ENCODE measurements around the gene SARS2. TPM values are rescaled to one million over a fixed set of nuclear protein-coding genes. Genes with fewer than 3 reads are reported as not detected.
"Not testable (repeated sequence)": the region's sequence is repeated elsewhere in the genome, so short reads cannot be mapped to it uniquely, and the experiment has no call there.

The SARS2 gene
- total RNA-seq, 1 donor from 2014 or later: 17.2 TPM

DNA sequence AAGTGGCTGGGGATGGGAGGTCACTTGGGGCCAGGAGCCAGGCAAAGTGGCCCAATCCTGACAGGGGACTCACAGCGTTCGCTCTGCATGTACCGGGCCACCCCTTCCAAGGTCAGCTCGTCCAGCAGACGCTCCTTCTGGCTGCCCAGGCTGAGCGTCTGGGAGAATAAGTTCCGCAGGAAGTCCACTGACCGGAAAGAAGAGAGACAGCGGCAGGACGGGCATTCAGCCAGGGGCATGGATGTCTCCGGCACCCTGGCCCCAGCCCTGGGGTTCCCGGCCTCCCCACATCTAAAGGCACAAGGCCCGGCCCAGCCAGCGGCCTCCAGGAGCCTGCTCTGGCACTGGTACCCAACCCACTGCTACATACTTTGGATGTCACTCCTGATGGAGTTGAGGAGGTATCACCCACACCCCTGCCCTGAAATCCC lies 37.2 kb downstream of the SARS2 start:
- DNase-seq (ENCODE audit: low read depth in 2 of 2): peak in 1 of 2 donors; percentile 42

DNA sequence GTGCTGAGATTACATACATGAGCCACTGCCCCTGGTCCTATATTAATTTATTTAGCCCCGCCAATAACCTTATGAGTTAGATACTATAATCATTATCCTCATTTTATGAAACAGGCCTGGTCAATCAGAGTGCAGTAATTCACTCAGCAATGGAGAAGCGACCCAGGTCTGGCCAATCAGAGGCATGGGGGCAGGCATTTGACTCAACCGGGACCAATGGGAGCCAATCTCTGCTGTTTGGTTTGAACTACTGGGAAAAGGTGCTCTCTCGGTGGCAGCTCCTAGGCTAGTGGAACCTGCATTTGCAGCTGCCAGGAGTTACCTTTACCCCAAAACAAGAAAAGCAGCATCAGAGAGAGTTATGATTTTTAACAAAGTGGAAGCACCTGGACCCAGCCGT lies 37.7 kb downstream of the SARS2 start:
- peak; percentile 20 to 36 for DNase-seq (ENCODE audit: low read depth in 2 of 2)

DNA sequence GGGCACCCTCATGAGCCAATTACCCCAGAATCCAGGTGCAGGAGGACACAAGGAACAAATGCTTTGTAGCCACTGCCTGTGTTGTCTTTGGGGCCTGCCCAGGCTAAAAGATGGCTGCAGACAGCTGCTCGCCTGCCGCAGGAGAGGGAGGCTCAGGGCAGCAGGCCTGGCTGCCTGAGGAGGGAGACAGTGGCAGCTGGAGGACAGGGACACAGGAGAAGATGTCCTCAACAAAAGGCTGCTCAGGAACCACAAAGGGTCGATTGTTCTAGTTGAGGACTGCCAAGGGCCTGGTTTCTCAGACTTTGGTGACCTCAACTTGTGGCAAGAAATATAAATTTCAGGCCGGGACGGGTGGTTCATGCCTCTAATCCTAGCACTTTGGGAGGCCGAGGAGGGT lies 38.8 kb downstream of the SARS2 start:
- DNase-seq (ENCODE audit: low read depth in 2 of 2): no peak

- no peak for DNase-seq (ENCODE audit: low read depth in 2 of 2)
These were observed 39.9 kb downstream of the SARS2 start for GRCh38 chr19:38890686-38891085.

DNA sequence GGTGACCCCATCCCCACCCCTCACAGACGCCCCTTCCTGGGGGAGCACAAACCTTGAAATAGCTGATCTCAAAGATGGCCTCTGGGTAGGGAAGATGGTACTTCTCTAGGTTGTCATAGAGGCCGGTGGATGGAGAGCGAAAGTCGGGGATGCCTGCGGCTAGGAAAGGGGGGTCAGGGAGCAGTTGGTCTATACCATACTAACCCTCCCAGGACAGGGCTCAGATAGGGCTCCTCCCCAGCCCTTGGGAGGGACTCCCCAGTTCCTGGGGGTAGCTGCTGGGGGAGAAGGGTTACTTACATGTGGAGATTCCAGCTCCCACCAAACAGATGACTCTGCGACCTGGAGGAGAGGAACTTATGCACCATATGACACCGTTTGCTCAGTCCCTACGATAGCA lies 40.8 kb downstream of the SARS2 start:
- no peak for DNase-seq (ENCODE audit: low read depth in 2 of 2)

DNA sequence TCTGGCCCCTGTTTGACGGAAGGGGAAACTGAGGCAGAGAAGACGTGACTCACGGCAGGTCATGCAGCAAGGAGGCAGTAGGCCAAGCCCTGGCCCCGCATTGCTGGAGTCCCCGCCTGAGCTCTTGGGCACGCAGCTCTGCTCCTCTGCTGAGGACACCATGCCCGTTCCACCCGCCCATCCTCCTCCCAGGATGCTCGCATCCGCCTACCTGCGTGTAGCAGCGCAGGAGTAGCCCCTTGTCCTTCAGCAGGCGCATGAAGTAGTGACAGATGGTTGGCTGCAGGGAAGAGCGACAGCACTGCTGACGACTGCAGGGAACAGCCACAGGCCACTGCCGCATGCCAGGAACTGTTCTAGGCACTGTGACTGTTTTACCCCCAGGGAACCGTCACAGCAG lies 41.7 kb downstream of the SARS2 start:
- no peak for DNase-seq (ENCODE audit: low read depth in 2 of 2)

GRCh38 chr19:38884691-38885090 lies 45.9 kb downstream of the SARS2 start:
- not testable (repeated sequence) for DNase-seq (ENCODE audit: low read depth in 2 of 2)

DNA sequence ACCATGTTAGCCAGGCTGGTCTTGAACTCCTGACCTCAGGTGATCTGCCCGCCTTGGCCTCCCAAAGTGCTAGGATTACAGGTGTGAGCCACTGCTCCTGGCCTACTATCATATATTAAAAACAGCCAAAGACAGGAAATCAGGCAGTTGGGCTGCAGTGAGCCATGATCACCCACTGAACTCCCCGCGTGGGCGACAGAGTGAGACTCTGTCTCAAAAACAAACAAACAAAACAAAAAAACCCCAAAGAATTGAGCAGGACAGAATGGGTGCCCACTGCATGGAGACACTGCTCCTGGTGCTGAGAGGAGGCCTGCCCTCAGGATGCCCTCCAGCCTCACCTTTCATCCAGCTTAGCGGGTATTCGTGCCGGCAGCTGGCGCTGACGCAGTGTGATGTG lies 47.3 kb downstream of the SARS2 start:
- no peak for DNase-seq (ENCODE audit: low read depth in 2 of 2)

DNA sequence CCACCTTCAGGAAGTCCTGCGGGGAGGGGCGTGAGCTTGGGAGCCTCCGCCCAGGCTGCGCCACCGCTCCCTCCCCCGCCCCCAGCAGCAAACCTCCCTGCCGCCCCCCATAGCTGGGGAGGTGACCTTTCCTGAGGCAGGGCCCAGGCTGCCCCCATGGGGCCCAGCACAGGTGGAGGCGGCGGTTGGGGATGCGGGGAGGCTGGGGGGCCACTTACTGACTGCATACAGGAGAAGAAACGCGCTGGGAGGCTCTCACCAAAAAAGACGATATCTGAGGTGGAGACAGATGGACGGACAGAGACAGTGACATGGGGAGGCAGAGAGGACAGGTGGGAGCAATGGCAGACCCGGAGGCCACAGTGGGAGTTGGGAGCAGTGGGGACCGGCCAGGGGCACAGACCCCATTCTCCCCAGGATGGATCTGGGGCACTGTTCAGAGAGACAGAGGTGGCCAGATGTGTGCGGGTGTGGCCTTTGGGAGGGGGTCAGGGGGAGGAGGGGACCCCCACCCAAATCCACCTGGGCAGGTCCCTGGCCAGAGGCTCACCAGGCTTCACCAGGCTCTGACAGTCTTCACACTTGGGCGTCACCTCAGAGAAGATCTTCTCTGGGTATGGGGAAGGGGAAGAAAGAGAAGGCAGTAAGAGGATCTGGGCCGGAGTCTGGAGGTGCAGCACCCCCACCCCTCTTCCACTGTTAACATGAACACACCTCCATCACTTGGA lies 49.5 kb downstream of the SARS2 start:
- no peak for DNase-seq (ENCODE audit: low read depth in 2 of 2)

GRCh38 chr19:38880076-38880881 lies 50.3 kb downstream of the SARS2 start:
- DNase-seq (ENCODE audit: low read depth in 2 of 2): no peak

DNA sequence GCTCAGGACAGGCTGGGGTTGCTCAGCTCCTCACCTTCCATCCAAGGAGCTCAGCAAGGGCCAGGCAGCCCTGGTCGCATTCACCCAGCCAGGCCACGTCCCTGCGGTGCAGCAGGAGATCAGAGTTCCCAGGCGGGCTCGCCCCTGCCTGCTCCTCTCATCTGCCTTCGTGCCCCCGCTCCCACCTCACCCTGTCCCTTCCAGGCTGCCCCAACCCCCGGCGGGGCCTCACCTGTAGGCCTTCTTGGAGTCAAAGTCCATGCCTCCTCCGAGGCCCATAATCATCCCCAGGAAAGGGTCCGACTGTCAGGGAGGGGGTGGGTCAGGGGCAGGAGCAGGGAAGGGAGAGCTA lies 51.2 kb downstream of the SARS2 start:
- DNase-seq (ENCODE audit: low read depth in 2 of 2): no peak

DNA sequence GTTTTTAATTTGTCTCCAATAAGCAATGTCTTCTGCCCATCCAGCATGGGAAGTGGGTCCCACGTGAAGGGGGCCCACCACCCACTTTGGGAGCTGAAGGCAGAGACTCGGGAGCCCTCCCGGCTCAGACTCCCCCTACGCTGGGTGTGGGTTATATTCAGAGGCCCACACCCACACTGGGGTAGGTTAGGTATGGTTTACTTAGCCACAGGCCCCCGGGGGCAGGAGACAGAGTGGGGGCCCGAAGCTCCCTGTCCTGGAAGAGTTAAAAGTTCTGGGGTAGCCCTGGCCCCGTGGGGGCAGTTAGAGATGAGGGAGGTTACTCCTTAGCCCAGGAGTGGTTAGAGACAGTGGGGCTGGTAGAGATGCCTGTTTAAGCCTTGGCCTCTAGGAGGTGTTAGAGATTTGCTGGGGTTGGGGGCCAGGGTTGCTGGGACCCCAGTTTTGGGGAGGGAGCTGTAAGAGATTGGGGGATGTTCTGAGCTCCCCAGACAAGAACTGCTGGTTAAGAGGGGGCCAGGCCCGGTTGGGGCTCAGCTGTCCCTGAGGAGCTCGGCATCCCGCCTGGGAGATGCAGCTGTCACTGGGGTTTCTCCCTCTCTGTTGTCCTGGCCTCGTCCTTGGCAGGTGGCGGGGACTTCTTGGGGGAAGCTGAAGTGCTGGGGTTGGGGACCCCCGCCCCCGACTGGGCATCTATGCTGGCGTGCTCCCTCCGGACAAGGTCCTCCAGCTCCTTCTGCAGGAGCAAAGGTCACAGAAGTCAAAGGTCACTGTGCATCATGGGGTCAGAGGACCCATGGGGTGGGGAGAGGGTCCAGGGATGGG lies 51.8 kb downstream of the SARS2 start:
- no peak for DNase-seq (ENCODE audit: low read depth in 2 of 2)

GRCh38 chr19:38877781-38878574 lies 52.6 kb downstream of the SARS2 start, which contains the start of gene RINL:
Gene RINL (minus strand): TSS chr19:38878275. CDS start chr19:38876742, 1,533 bp downstream.
- DNase-seq (ENCODE audit: low read depth in 2 of 2): peak in 1 of 2 donors; percentile 39

DNA sequence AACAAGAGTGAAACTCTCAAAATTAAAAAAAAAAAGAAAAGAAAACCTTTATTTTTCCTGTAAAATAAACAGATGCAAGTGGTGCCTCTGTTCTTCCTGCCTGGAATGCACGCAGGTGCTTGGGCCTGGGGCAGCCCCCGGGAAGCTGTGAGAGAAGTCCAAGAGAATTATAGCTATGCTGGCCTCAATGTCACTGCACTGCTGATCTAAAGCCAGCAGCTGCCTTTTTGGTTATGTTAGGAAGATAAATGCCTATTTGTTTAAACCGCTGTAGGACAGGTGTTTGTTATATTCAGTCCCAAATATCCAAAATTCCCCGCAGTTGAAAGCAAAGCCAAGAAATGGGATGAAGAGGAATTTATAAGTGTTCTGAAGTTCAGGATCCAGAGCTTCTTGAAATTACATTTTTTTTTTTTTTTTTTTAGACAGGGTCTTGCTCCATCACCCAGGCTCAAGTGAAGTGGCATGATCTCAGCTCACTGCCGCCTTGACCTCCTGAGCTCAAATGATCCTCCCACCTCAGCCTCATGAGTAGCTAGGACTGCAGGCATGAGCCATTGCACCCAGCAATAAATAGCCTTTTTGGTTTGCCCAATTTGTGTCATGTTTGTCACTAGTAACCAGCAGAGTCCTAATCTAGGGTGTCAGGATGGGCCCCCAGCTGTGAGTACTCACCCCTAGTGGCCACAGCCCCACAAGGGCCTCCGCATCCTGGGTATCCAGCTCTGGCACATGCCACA lies 54.7 kb downstream of the SARS2 start:
- no peak for DNase-seq (ENCODE audit: low read depth in 2 of 2)

- not testable (repeated sequence) for DNase-seq (ENCODE audit: low read depth in 2 of 2)
These were observed 57.2 kb downstream of the SARS2 start for GRCh38 chr19:38873400-38873799.

- DNase-seq (ENCODE audit: low read depth in 2 of 2): no peak
These were observed 60.0 kb downstream of the SARS2 start for GRCh38 chr19:38870612-38871011.

DNA sequence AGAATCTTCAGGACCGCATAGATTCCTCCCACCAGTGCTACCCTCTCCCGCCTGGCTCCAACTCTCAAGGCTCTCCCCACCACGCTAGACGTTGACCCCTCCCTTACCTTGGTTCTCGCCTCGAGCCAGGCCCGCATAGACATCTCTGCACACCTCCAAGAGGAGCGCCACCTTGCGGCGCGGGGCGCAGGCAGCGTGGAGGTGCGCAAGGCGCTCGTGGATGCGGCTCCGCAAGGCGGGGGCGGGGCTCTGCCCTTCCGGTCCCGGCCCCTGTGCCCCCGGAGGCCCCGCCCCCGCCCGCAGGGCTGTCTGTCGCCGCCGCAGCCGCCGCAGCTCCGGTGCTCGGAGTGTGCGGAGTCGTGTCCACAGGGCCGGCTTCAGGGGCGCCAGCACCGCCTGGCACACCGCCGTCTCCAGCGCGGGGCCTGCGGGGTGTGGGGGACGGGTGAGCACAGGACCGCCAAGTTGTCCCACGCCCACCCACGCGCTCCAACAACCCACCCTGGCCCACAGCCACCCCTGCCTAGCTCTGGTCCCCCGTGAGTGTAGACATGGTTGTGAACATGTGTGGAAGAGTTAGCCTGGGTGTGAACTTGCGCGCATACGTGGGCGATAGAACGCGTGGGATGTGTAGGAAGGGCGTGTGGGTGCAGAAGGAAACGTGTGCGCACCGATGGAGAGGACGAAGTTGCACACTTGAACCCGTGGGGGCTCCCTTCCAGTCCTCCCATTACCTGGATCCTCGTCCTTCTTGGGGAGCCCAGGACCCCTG lies 60.5 kb downstream of the SARS2 start:
- peak in 1 of 2 donors; percentile 66 for DNase-seq (ENCODE audit: low read depth in 2 of 2)

- DNase-seq (ENCODE audit: low read depth in 2 of 2): no peak
These were observed 61.3 kb downstream of the SARS2 start for GRCh38 chr19:38869160-38869835.

DNA sequence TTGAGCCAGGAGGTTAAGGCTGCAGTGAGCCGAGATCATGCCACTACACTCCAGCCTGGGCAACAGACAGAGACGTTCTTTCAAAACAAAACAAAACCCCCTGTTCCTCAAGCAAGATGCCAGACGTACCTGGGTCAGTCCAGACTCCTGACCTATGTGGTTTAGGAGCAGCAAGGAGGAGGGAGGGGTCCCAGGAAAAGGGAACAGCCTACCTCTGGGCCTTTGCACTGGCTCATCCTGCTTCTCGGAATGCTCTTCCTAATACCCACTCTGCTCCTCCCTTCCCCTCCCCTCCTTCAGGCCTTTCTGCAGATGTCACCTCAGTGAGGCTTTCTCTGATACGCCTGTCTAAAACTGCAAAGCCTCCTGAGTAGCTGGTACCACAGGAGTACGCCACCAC lies 62.0 kb downstream of the SARS2 start:
- DNase-seq (ENCODE audit: low read depth in 2 of 2): no peak
